GM19395 (cell line): Measurements from ENCODE around the gene STX10.
A peak's percentile ranks its signal among the peaks of the same experiment; 100 is the strongest.
"Not testable (repeated sequence)": the region's sequence is repeated elsewhere in the genome, so short reads cannot be mapped to it uniquely, and the experiment has no call there.

Experiments
- ATAC-seq: cut with Tn5 transposase; IDR thresholded peaks from one replicate; pipeline ENCODE4 v1.9.1; 2021; ENCODE audit warnings: mild to moderate bottlenecking, moderate library complexity; ENCODE audit not compliant: unreplicated experiment

STX10 gene, protein sequence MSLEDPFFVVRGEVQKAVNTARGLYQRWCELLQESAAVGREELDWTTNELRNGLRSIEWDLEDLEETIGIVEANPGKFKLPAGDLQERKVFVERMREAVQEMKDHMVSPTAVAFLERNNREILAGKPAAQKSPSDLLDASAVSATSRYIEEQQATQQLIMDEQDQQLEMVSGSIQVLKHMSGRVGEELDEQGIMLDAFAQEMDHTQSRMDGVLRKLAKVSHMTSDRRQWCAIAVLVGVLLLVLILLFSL

DNA sequence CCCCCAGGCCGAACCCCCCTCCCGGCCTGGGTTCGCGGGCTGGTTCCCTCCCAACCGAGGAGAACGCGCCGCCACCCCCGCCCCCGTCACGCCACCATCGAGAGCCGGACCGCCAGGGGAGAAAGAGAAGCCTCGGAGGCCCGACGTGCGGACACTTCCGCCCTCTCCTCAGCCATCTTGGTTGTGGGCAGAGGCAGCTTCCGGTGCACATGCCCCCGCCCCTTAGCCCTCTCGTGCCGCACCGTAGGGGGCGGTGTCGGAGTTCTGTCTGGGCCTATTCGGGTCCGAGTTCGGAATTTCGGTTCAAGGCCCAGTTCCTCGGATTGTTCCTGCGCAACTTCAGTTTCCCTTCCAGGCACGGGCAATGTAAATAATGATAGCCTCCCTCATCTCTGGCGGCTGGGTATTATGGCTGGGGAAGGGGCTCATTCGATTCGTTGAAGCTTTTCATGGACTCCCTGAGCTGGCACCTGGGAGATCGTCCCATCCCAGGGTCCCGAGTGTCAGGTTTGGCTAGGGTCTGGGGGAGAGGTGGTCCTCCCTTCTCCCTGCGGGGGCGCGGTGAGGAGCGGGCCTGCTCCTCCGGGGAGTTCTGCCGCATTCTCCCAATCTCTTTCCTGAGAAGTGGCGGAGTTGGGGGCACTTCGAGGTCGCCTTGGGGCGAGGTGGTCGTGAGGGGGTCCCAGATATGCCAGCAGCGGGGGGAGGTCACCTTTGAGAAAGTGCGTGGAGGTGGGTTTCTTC is at the start of gene STX10, which contains the start of gene IER2:
STX10 (minus strand) TSS at position 189 of the 744 bp plus-strand sequence. CDS start 202 bp downstream, outside the sequence.
IER2 (plus strand) TSS at position 225 of the 744 bp plus-strand sequence. CDS start 2,776 bp downstream, outside the sequence.
- peak; percentile 43 for ATAC-seq

DNA sequence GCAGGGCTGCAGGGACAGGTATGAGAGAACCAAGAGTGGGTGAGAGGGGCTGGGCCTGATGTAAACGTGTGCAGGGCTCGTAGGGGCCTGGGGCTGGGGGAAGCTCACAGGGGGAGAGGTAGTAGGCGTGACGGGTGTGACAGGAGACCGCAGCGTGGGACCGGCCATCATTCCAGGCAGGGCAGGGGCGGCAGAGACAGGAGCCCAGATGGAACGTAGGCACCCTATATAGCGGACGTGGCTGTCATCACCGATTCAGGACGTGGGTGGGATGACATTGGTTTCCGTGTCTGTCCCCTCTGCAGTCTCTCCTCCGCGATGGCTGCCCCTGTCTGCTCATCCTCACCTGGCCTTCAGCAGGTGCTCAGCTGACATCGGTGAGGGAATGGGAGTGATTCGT is 48.5 kb upstream of the STX10 start:
- ATAC-seq: no peak

DNA sequence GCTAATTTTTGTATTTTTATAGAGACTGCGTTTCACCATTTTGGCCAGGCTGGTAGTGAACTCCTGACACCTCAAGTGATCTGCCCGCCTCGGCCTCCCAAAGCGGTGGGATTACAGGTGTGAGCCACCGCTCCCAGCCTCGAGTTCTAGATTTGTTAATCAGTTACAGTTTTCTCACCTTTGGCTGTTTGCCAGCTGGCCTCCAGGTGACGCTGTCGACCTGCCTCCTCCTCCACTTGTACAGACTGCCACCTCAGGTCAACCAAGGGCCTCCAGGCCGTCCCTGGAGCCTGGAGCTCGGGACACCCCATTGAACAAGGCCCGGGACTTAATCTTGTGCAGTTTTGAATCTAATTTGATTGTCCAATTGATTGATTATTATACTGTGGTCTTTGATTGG is 45.5 kb upstream of the STX10 start:
- ATAC-seq: no peak

DNA sequence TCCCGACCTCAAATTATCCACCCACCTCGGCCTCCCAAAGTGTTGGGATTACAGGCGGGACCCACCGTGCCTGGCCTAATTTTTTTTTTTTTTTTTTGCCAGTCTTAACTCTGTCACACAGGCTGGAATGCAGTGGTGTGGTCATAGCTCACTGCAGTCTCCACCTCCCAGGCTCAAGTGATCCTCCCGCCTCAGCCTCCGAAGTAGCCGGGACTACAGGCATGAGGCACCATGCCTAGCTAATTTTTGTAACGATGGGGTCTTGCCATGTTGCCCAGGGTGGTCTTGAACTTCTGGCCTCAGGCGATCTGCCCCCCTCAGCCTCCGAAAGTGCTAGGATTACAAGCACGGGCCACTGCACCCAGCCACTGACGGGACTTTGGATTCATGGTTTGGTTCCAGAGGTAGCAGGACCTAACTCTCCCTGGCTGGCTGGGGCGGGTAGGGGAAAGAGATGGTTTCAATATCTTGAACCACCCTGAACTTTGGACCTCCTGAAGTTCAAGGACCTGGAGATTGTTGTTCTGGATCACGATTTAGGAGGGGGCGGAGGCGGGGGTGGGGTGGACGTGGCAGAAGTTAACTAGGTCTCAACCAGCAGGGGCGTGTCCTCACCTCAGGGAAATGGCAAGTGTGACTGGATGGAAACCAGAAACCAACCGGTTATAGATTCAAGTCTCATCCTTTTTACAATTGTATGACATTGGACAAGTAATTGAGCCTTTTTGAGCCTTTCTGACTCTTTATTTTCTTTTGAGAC is 40.8 kb upstream of the STX10 start:
- no peak for ATAC-seq

DNA sequence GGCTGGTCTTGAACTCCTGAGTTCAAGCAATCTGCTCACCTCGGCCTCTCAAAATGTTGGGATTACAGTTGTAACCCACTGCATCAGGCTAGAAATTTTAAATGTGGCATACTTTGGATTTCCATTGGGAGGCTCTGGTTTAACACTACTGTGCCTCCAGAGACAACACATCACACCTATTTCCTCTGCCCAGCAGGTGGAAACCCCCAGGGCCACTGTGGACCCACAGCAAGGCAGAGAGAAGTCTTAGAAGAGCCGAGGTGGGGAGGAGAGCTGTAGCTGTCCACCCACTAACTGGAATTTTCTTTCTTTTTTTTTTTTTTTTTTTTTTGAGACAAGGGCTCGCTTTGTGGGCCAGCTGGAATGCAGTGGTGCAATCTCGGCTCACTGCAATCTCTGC is 39.4 kb upstream of the STX10 start:
- no peak for ATAC-seq

DNA sequence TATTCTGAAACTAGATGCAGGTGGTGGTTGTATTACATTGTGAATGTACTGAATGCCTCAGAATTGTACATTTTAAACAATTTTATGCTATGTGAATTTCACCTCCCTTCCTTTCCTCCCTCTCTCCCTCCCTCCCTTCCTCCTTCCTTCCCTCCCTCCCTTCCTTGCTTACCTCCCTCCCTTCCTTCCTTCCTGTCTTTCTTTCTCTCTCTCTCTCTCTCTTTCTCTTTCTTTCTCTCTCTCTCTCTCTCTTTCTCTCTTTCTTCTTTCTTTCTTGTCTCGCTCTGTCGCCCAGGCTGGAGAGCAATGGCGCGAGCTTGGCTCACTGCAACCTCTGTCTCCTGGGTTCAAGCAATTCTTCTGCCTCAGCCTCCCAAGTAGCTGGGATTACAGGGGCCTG is 37.2 kb upstream of the STX10 start:
- ATAC-seq: no peak

DNA sequence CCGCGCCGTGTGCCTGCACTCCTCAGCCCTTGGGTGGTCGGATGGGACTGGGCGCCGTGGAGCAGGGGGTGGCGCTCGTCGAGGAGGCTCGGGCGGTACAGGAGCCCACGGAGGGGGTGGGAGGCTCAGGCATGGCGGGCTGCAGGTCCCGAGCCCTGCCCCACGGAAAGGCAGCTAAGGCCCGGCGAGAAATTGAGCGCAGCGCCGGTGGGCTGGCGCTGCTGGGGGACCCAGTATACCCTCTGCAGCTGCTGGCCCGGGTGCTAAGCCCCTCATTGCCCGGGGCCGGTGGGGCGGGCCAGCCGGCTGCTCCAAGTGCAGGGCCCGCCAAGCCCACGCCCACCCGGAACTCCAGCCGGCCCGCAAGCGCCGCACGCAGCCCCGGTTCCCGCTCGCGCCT is 36.5 kb upstream of the STX10 start:
- not testable (repeated sequence) for ATAC-seq

DNA sequence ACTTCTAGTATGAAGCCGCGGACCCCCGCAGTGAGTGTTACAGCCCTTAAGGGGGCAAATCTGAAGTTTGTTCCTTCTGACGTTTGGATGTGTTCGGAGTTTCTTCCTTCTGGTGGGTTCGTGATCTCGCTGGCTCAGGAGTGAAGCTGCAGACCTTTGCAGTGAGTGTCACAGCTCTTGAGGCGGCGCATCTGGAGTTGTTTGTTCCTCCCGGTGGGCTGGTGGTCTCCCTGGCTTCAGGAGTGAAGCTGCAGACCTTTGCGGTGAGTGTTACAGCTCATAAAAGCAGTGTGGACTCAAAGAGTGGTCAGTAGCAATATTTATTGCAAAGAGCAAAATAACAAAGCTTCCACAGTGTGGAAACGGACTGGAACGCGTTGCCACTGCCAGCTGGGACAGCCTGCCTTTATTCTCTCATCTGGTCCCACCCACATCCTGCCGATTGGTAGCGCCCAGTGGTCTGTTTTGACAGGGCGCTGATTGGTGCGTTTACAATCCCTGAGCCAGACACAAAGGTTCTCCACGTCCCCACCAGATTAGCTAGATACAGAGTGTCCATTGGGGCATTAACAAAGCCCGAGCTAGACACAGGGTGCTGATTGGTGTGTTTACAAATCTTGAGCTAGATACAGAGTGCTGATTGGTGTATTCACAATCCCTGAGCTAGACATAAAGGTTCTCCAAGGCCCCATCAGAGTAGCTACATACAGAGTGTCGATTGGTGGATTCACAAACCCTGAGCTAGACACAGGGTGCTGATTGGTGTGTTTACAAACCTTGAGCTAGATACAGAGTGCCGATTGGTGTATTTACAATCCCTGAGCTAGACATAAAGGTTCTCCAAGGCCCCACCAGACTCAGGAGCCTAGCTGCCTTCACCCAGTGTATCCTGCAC is 35.8 kb upstream of the STX10 start:
- not testable (repeated sequence) for ATAC-seq

DNA sequence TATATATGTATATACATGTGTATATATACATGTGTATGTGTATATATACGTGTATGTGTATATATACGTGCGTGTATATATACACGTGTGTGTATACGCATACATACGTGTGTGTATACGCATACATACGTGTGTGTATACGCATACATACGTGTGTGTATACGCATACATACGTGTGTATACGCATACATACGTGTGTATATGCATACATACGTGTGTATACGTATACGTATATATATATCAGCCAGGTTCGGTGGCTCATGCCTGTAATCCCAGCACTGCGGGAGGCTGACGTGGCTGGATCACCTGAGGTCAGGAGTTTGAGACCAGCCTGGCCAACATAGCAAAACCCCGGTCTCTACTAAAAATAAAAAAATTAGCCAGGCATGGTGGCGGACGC is 34.8 kb upstream of the STX10 start:
- not testable (repeated sequence) for ATAC-seq

DNA sequence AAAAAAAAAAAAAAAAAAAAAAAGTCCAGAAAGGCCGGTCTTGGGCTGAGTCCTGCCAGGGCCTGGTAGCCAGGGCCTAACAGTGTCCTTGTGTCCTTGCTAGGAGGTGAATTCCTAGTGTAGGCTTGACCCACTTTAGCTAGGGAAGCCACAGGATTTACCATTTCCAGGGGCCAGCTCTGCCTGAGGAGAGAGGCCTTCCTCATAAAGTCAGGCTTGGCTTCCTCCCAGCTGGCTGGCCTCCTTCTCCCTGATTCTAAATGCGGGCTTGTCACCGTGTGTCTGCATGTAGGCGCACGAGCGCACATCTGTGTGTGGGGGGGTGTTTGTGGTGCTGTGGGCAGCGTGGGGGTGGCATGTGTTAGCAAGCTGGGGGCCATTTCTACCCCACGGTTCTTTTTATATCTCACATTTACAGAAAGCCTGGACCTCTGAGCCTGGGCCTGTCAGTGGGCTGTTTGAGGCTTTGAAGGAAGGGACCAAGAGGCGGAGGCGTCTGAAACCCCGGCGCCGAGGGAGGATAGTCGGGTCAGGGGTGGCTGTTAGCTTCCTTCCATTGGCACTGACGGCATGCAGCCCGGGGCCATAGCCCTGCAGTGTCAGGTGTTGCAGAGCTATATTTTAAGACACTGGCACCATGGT is 31.7 kb upstream of the STX10 start:
- ATAC-seq: no peak

DNA sequence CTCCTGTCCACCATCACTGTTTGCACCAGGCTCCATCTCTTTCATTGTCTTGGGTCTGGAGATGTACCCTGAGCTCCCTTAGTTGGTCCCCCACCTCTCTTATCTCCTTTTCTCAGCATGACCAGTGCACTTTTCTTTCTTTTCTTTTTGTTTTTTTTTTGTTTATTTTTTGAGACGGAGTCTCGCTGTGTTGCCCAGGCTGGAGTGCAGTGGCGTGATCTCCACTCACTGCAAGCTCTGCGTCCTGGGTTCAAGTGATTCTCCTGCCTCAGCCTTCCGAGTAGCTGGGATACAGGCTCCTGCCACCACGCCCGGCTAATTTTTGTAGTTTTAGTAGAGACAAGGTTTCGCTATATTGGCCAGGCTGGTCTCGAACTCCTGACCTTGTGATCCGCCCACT is 28.1 kb upstream of the STX10 start:
- not testable (repeated sequence) for ATAC-seq

DNA sequence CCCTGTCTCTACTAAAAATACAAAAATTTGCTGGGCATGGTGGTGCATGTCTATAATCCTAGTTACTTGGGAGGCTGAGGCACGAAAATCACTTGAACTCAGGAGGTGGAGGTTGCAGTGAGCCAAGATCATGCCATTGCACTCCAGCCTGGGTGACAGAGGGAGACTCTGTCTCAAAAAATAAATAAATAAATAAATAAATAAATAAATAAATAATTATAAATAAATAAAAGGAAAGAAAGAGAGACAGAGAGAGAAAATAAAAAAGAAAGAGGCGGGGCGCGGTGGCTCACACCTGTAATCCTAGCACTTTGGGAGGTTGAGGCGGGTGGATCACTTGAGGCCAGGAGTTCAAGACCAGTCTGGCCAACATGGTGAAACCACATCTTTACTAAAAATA is 27.4 kb upstream of the STX10 start:
- not testable (repeated sequence) for ATAC-seq

DNA sequence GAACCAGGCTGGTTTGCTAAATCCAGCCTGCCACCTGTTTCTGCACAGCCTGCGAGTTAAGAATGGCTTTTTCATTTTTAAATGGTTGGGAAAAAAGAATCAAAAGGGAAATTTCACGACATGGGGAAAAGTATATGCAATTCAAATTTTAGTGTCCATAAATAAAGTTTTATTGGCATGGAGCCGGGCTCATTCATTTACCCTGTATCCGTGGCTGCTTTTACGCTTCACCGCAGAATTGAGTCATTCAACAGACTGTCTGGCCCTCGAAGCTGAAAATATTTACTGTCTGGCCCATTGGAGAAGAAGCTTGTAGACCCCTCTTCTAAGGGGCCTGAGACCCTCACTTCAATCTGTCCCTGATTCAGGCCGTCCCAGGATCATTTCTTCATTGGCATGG is 26.2 kb upstream of the STX10 start:
- ATAC-seq: no peak

DNA sequence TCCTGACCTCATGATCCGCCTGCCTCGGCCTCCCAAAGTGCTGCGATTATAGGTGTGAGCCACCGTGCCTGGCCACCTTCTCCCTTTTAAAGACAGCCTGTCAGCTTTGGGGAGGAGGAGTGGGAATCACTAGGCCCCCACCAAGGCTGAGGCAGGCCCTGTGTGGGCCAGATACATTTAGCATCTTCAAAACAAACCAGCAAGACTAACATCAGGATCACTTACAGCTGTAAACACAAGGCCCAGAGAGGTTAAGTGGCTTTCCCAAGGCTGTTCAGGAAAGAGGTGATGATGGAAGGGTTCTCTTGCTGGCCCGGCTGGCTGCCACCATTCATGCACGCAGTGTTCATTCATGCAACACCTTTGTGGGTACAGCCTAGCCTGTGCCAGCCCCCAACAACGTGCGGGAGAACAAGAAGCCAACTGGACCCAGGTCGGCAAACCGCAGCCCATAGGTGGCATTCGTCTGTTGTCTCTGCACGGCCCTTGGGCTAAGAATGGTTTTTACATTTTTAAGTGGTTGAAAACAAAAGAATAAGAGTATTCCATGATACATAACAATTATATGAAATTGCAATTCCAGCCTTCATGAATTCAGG is 23.1 kb upstream of the STX10 start:
- no peak for ATAC-seq

DNA sequence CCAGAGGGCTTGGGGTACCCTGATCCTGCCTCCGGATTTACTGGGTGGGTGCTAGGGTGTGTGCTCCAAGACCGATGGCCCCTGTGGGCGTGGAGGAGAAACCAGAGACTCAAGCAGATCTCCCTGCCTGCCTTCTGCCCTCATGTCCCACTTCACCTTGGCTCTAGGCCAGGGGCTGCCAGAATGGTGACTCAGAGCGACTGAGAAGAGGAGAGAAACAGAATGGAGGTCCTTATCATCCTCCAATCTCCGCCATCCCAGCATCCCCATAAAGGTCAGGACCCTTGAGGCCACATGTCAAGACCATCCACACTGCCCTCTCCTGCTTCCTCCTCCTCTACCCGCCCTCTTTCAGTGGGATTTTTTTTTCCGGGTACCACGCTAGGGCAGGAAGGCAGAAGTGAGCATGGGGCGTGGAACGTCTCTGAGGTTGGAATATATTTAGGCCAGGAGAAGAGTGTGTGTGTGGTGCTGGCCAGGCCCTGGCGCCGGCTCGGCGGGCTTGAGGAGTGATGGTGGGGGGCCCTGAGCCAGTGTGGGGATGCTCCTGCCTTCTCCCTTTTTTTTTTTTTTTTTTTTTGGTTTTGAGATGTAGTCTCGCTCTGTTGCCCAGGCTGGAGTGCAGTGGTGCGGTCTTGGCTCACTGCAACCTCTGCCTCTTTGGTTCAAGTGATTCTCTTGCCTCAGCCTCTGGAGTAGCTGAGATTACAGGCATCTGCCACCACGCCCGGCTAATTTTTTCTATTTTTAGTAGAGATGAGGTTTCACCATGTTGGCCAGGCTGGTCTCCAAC is 22.4 kb upstream of the STX10 start:
- no peak for ATAC-seq

DNA sequence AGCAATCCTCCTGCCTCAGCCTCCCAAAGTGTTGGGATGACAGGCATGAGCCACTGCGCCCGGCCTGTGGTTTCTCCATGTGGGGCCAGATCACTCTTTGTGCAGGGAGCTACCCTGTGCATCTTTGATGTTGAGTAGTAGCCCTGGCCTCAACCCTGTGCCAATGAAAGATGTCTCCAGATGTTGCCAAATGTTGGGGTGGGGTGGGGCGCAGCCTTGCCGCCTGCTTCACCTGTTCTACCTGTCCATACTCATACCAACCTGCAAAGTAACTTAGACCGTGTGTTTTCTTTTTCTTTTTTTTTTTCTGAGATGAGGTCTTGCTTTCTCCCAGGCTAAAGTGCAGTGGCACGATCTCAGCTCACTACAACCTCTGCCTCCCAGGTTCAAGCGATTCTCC is 21.0 kb upstream of the STX10 start:
- no peak for ATAC-seq

DNA sequence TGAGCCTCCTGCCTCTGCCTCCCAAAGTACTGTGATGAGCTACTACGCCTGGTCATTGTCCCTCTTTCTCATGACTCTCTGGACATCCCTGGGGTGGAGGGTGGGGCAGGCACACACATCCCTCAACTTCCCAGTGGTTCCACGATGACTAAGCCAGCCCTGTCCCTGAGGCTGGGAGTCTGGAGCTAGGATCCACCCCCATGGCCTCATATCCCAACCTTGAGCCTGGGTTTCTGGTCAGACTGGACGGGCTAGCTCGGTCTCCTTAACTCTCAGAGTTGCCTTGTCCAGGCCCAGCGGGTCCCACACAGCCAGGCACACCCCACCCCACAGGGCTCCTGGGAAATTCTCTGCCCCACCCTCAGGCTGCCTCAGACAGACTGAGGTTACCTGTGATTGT is 19.6 kb upstream of the STX10 start:
- ATAC-seq: no peak

DNA sequence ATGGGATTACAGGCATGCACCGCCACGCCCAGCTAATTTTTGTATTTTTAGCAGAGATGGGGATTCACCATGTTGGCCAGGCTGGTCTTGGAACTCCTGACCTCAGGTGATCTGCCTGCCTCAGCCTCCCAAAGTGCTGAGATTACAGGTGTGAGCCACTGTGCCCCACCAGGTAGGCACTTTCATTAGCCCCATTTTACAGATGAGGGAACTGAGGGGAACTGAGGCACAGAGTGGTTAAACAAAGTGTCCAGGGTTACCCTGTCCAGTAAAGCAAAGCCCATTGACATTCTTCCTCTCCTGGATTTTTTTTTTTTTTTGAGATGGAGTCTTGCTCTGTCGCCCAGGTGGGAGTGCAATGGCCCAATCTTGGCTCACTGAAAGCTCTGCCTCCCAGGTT is 16.0 kb upstream of the STX10 start:
- not testable (repeated sequence) for ATAC-seq
